ENCODE data around the gene SLC44A4.
A peak's percentile ranks its signal among the peaks of the same experiment; 100 is the strongest.

Gene SLC44A4

DNA sequence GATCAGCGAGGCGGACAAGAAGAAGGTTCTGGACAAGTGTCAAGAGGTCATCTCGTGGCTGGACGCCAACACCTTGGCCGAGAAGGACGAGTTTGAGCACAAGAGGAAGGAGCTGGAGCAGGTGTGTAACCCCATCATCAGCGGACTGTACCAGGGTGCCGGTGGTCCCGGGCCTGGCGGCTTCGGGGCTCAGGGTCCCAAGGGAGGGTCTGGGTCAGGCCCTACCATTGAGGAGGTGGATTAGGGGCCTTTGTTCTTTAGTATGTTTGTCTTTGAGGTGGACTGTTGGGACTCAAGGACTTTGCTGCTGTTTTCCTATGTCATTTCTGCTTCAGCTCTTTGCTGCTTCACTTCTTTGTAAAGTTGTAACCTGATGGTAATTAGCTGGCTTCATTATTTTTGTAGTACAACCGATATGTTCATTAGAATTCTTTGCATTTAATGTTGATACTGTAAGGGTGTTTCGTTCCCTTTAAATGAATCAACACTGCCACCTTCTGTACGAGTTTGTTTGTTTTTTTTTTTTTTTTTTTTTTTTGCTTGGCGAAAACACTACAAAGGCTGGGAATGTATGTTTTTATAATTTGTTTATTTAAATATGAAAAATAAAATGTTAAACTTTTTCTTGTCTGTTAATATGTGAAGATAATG, 49.0 kb downstream of the SLC44A4 start (continued):
- TF ChIP-seq WT1 (tag by site-specific recombination; IDR thresholded peaks at IDR 0.05) (peak; percentile 67; the same call in 1 of the 2 replicates), ZBTB7A (tag by site-specific recombination; IDR thresholded peaks at IDR 0.05; ENCODE audit: low read depth) (no peak), ZNF2 (tag by site-specific recombination; IDR thresholded peaks at IDR 0.05) (peak; percentile 86; the same call in 1 of the 2 replicates)
- TF ChIP-seq, protein P1, sequence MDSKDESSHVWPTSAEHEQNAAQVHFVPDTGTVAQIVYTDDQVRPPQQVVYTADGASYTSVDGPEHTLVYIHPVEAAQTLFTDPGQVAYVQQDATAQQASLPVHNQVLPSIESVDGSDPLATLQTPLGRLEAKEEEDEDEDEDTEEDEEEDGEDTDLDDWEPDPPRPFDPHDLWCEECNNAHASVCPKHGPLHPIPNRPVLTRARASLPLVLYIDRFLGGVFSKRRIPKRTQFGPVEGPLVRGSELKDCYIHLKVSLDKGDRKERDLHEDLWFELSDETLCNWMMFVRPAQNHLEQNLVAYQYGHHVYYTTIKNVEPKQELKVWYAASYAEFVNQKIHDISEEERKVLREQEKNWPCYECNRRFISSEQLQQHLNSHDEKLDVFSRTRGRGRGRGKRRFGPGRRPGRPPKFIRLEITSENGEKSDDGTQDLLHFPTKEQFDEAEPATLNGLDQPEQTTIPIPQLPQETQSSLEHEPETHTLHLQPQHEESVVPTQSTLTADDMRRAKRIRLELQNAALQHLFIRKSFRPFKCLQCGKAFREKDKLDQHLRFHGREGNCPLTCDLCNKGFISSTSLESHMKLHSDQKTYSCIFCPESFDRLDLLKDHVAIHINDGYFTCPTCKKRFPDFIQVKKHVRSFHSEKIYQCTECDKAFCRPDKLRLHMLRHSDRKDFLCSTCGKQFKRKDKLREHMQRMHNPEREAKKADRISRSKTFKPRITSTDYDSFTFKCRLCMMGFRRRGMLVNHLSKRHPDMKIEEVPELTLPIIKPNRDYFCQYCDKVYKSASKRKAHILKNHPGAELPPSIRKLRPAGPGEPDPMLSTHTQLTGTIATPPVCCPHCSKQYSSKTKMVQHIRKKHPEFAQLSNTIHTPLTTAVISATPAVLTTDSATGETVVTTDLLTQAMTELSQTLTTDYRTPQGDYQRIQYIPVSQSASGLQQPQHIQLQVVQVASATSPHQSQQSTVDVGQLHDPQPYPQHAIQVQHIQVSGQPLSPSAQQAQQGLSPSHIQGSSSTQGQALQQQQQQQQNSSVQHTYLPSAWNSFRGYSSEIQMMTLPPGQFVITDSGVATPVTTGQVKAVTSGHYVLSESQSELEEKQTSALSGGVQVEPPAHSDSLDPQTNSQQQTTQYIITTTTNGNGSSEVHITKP (tag by site-specific recombination; IDR thresholded peaks at IDR 0.05), result peak; percentile 97

DNA sequence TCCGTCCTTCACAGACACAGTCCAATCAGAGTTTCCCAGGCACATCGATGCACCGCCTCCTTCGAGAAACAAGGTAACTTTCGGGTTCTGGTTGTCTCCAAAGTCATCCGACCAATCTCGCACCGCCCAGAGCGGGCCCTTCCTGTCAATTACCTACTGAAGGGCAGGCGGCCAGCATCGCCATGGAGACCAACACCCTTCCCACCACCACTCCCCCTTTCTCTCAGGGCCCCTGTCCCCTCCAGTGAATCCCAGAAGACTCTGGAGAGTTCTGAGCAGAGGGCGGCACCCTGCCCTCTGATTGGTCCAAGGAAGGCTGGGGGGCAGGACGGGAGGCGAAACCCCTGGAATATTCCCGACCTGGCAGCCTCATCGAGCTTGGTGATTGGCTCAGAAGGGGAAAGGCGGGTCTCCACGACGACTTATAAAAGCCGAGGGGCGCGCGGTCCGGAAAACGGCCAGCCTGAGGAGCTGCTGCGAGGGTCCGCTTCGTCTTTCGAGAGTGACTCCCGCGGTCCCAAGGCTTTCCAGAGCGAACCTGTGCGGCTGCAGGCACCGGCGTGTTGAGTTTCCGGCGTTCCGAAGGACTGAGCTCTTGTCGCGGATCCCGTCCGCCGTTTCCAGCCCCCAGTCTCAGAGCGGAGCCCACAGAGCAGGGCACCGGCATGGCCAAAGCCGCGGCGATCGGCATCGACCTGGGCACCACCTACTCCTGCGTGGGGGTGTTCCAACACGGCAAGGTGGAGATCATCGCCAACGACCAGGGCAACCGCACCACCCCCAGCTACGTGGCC, 51.3 kb downstream of the SLC44A4 start, which contains the start of gene HSPA1B:
TSS of gene HSPA1B (plus strand) at position 453 of the 794 bp plus-strand sequence. CDS start at position 666, 213 bp downstream.
- peak within 1 kb of the TSS; percentile 69 for H3K27ac ChIP-seq (ENCODE audit: extremely low read depth, low read depth, low read length)
- H3K36me3 ChIP-seq (ENCODE audit: control insufficient read depth in 2 of 2, insufficient read depth in 1 of 2, low read length in 2 of 2), result peaks cover 0 to 24% of the 10 kb centered on the region in 2 experiments; a peak in 2 of 3 replicates
- H3K4me3 ChIP-seq (ENCODE audit: low read depth, low read length), result peak within 1 kb of the TSS; percentile 65
- no peaks in the 10 kb centered on the region for H3K4me1 ChIP-seq (ENCODE audit: control insufficient read depth, insufficient read depth, low read length)
- POLR2A ChIA-PET, result interaction anchor here (0.6 to 4.5 kb wide), 99 partner anchors 9 to 1723 kb away, joined by 3 to 206 read pairs (median 5); partner anchors contain the start of genes ABHD16A, APOM, ATF6B and ATP6V1G2
- H3K9me3 ChIP-seq (ENCODE audit: control insufficient read depth, insufficient read depth, low read depth, low read length), result no peaks in the 10 kb centered on the region
- CTCF ChIA-PET, result interaction anchor here (0.5 to 1.7 kb wide), 11 partner anchors 8 to 281 kb away, joined by 3 to 5 read pairs (median 4); partner anchors contain the start of genes ATP6V1G2, CLIC1 and LSM2
- TF ChIP-seq ZNF777 (tag by site-specific recombination; IDR thresholded peaks at IDR 0.05; ENCODE audit: borderline replicate concordance) (0 out of 2 replicates have a peak, but pooled peaks have one; percentile 39), OVOL3 (tag by site-specific recombination; IDR thresholded peaks at IDR 0.05) (no peak; the same call in 1 of the 2 replicates), KLF9 (tag by site-specific recombination; IDR thresholded peaks at IDR 0.05; ENCODE audit: low read depth) (peak; percentile 79), SP7 (tag by site-specific recombination; IDR thresholded peaks at IDR 0.05) (peak; percentile 44), ZNF133 (tag by site-specific recombination; IDR thresholded peaks at IDR 0.05) (no peak), ZBTB8A (tag by site-specific recombination; IDR thresholded peaks at IDR 0.05) (peak; percentile 68), ZNF391 (tag by site-specific recombination; IDR thresholded peaks at IDR 0.05; ENCODE audit: borderline replicate concordance, low read depth) (peak; percentile 93), ZNF514 (tag by site-specific recombination; IDR thresholded peaks at IDR 0.05) (no peak), ZNF223 (tag by site-specific recombination; IDR thresholded peaks at IDR 0.05) (no peak), ZNF707 (tag by site-specific recombination; IDR thresholded peaks at IDR 0.05) (no peak), ZEB2 (tag by site-specific recombination; IDR thresholded peaks at IDR 0.05) (peak; percentile 86), YY2 (tag by site-specific recombination; IDR thresholded peaks at IDR 0.05) (peak; percentile 55; the same call in 1 of the 2 replicates), ZNF366 (tag by site-specific recombination; conservative IDR thresholded peaks at IDR 0.05) (peak; percentile 91), SCRT2 (tag by site-specific recombination; IDR thresholded peaks at IDR 0.05) (peak; percentile 50; the same call in 1 of the 2 replicates), KLF8 (tag by site-specific recombination; IDR thresholded peaks at IDR 0.05) (peak; percentile 52; the same call in 1 of the 2 replicates), SCRT1 (tag by site-specific recombination; IDR thresholded peaks at IDR 0.05; ENCODE audit: borderline replicate concordance) (no peak), KLF7 (tag by site-specific recombination; IDR thresholded peaks at IDR 0.05; ENCODE audit: borderline replicate concordance) (0 out of 2 replicates have a peak, but pooled peaks have one; percentile 45), ZSCAN16 (tag by site-specific recombination; IDR thresholded peaks at IDR 0.05) (no peak)
- TF ChIP-seq, protein P2, sequence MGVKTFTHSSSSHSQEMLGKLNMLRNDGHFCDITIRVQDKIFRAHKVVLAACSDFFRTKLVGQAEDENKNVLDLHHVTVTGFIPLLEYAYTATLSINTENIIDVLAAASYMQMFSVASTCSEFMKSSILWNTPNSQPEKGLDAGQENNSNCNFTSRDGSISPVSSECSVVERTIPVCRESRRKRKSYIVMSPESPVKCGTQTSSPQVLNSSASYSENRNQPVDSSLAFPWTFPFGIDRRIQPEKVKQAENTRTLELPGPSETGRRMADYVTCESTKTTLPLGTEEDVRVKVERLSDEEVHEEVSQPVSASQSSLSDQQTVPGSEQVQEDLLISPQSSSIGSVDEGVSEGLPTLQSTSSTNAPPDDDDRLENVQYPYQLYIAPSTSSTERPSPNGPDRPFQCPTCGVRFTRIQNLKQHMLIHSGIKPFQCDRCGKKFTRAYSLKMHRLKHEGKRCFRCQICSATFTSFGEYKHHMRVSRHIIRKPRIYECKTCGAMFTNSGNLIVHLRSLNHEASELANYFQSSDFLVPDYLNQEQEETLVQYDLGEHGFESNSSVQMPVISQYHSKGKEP (tag by site-specific recombination; IDR thresholded peaks at IDR 0.05), result no peak
- TF ChIP-seq, protein P3, sequence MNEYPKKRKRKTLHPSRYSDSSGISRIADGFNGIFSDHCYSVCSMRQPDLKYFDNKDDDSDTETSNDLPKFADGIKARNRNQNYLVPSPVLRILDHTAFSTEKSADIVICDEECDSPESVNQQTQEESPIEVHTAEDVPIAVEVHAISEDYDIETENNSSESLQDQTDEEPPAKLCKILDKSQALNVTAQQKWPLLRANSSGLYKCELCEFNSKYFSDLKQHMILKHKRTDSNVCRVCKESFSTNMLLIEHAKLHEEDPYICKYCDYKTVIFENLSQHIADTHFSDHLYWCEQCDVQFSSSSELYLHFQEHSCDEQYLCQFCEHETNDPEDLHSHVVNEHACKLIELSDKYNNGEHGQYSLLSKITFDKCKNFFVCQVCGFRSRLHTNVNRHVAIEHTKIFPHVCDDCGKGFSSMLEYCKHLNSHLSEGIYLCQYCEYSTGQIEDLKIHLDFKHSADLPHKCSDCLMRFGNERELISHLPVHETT (tag by site-specific recombination; IDR thresholded peaks at IDR 0.05), result 0 out of 2 replicates have a peak, but pooled peaks have one; percentile 36
- TF ChIP-seq, protein P1 (tag by site-specific recombination; IDR thresholded peaks at IDR 0.05), result peak; percentile 25
